H4 (cell line): ENCODE measurements around the gene RELB. TPM values are rescaled to one million over a fixed set of nuclear protein-coding genes. Genes with fewer than 3 reads are reported as not detected.

Experiments used
- DNase-seq: peaks from one replicate; pipeline ENCODE4 v3.0.0-alpha.2; 2015; ENCODE audit warnings: low spot score
- total RNA-seq: library from RNA; depleted of rRNA; stranded (reverse); fragments of >200 nt; shearing (Covaris generic); gene quantifications from 2 replicates; pipeline ENCODE4 v1.2.3, GENCODE V29; 2014; rRNA removed

The RELB gene
- total RNA-seq, 1 experiment from 2014 or later: 0.81 TPM

- no peak for DNase-seq
Measured at GRCh38 chr19:45079911-45080370, 78.7 kb downstream of the RELB start.

GRCh38 chr19:45082170-45082569 lies 80.9 kb downstream of the RELB start:
- DNase-seq: no peak

- DNase-seq: no peak
Measured at GRCh38 chr19:45086480-45086879, 85.2 kb downstream of the RELB start.

GRCh38 chr19:45087531-45087930 lies 86.3 kb downstream of the RELB start:
- no peak for DNase-seq

Other genes starting within 250 kb of the RELB start
- gene CBLC, start 223.6 kb upstream of the RELB start, total RNA-seq: not detected in 2 replicates
- 5.8 and 6.2 TPM in 2 replicates for gene BCAM, start 192.4 kb upstream of the RELB start, total RNA-seq
- 42.0 and 43.3 TPM in 2 replicates for gene NECTIN2, start 155.2 kb upstream of the RELB start, total RNA-seq
- 59.0 and 68.6 TPM in 2 replicates for gene TOMM40, start 110.2 kb upstream of the RELB start, total RNA-seq
- 0.33 and 0.75 TPM in 2 replicates for gene APOE, start 95.7 kb upstream of the RELB start, total RNA-seq
- not detected in 2 replicates for gene APOC1, start 86.9 kb upstream of the RELB start, total RNA-seq
- not detected in 2 replicates for gene APOC4, start 59.2 kb upstream of the RELB start, total RNA-seq
- gene APOC2, start 55.4 kb upstream of the RELB start, total RNA-seq: not detected in 2 replicates
- 12.9 and 17.4 TPM in 2 replicates for gene CLPTM1, start 46.1 kb upstream of the RELB start, total RNA-seq
- gene CLASRP, start 37.6 kb downstream of the RELB start, total RNA-seq: 17.6 and 20.4 TPM in 2 replicates
- gene ZNF296, start 75.0 kb downstream of the RELB start, total RNA-seq: not detected in 2 replicates
- gene GEMIN7, start 77.8 kb downstream of the RELB start, total RNA-seq: 23.5 and 27.5 TPM in 2 replicates
- 8.0 and 13.2 TPM in 2 replicates for gene PPP1R37, start 91.7 kb downstream of the RELB start, total RNA-seq
- gene NKPD1, start 159.5 kb downstream of the RELB start, total RNA-seq: 0.19 TPM in 1 of 2 replicates, not detected in the other
- gene TRAPPC6A, start 176.8 kb downstream of the RELB start, total RNA-seq: 8.9 and 14.5 TPM in 2 replicates
- gene BLOC1S3, start 177.3 kb downstream of the RELB start, total RNA-seq: 2.1 and 5.3 TPM in 2 replicates
- gene EXOC3L2, start 243.9 kb downstream of the RELB start, total RNA-seq: not detected in 2 replicates
- 3.7 and 5.0 TPM in 2 replicates for gene MARK4, start 249.8 kb downstream of the RELB start, total RNA-seq